ENCODE measurements around the gene CDK5R2.

Gene CDK5R2

DNA sequence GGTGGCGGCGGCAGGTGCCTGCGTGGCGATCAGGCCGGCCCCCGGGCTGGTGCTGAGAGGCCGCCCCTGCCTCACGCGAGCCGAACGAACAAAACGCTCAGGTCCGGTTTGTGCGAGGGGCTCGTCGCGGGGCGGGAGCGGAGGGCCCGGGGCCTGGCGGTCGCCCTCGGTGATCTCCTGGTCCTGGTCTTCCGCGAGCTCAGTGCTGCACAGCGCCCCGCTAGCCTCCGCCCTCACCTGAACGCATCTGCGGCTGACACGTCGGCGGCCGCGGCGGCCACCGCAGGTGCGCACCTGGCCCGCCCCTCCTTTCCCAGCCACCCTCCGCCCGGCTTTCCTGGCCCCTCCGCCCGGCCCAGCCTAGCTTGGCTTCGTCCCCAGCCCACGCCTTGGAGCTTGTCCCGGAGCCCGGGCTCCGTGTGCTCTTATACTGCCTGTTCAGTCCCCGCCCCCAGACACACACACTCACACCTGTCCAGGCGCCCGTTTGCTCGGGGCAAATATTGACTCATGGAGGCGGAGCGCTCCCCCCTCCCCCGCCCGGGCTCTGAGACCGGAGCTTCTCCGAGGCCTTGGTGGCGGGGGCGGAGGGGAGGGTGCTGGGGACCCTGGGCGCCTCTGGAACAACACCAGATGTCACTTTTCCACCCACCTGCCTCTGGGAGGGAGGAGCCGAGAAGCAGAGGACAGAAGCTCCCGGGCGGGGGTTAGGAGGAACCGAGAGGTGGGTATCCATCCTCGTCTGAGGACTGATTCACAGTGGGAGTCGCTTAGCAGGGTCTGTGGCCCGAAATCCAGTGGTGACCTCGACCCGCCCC is 42.3 kb downstream of the CDK5R2 start:
- in situ Hi-C loops (cut with MboI; ENCODE audit: low sequenced_read_pairs), result no loop called here

DNA sequence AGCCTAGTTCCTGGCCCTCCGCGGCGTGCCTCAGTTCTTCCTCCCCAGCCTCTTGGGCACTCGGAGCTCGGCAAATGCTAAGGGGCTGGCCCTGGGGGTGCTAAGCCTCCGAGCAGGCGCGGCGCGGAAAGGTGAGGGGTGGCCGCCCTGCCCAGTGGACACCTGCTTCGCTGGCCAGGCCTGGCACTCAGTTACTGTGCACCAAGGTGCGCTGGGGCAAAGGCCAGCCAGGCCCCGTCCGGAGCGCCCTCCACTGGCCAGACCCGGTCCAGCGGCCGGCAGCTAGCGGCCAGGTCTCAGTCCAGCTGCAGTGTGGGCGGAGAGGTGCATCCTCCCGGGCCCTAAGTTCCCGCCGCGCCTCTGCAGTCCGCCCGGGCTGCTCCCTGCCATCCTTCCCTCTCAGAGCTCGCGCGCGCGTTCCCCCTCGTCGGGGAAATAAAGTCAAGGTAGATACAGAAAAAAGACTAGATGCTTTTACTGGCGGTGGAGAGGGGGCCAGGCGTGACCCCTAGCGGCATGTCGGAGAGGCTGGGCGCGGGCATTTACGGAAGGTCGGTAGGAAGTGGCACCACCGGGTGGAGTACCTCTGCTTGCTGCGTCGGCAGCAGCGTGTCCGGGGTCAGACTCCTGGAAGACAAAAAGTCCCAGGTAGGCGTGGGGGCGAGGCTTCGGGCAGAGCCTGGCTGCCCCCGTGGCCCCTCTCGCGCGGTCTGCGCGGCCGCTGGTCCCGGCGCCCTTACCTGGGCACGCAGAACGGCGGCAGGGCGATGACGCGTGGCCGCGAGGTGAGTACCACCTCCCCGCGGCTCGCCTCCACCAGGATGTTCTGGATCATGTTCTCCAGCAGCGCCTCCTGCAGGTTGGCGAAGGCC is 43.2 kb downstream of the CDK5R2 start:
- in situ Hi-C loops (cut with MboI; ENCODE audit: low sequenced_read_pairs), result no loop called here

DNA sequence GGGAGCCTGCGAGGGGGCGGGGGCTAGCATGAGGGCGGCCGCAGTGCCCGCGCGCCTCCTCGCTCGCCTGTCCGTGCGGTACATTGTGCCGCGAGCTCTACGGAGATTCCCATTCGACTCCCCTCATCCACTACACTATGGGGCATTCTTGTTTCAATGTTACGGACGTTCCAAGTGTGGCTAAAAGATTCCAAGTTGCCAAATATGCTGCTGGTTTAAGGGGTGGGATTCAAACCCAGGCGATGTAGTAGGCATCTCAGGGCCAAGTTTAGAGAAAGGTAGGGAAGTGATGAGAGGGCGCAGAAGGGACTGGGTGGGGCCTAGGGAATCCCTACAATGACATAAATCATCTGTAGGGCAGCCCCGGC is 43.8 kb downstream of the CDK5R2 start:
- in situ Hi-C loops (cut with MboI; ENCODE audit: low sequenced_read_pairs), result no loop called here

DNA sequence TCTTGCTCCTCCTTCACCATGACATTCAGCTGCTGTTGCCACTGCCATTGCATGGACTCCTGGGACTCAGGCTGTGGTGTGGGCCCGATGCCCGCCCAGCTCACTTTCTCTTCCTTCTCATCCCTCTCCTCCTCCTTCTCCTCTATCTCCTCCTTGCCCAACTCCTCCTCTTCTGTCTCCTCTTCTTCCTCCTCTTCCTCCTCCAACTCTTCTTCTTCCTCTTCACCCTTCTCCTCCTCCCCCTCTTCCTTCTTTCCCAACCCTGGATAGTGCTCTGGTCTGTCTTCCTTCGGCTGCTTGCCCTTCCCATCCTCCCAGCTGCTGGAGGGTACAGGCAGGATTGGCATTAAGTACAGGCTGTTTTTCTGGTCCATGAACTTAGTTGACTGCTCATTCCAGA is 44.5 kb downstream of the CDK5R2 start:
- in situ Hi-C loops (cut with MboI; ENCODE audit: low sequenced_read_pairs), result no loop called here

DNA sequence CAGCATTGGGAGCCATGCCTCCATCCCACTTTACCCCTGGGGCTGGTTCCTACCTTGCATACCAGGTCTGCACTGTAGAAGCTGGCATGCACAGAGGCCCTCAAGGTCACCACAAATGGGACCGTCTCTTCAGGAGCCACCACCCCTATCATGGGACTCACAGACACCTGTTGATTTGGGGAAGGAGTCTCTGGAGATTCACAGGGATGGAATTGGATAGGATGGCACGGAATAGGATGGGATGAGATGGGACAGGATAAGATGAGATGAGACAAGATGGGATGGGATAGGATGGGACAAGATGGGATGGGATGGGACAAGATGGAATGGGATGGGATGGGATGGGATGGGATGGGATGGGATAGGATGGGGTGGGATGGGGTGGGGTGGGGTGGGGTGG is 49.8 kb downstream of the CDK5R2 start:
- in situ Hi-C loops (cut with MboI; ENCODE audit: low sequenced_read_pairs), result no loop called here

DNA sequence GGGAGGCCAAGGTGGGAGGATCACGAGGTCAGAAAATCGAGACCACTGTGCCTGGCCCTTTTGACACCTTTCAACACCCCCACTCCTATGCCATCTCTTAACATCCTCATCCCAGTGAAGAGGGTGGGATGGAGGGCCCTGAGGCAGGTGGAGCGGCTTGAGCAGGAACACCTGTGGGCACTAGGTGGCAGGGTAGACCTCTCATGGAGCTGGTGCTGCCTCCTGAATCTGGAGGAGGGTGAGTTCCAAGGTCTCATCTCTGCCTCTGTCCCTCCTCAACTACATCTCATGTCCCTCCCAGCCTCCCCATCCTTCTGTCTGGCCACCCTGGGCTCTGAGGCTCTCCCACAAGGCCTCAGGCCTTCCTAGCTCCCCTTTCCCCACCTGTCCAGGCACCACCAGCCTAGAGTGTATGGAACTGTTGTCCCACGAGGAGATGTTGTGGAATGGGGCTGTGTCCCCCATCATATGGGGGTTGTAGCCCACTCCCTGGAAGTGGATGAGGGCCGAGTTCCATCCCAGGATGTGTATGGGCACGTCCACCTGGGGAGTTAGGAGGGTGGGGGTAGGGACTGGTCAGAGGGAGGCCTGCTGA is 50.8 kb downstream of the CDK5R2 start:
- in situ Hi-C loops (cut with MboI; ENCODE audit: low sequenced_read_pairs), result no loop called here

DNA sequence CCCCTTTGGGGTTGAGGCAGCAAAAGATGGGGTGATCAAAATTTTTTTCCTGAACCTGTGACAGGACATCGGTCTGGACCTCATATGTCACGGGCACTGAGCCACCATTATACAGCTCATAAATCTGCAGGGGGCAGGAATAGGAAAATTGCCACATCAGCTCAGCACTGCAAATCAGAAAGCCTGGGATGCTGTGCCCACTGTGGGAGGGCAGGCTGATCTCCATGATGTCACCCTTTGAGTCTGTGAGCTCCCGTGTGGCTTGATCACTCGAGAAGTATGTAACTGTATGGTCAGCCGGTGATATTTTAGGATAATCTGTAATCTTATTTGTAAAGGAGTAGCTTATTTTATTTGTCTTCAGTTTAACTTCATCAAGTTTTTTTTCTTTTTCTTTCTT is 51.4 kb downstream of the CDK5R2 start:
- in situ Hi-C loops (cut with MboI; ENCODE audit: low sequenced_read_pairs), result no loop called here
